GM18873 (cell line): Measurements from ENCODE around the gene CCDC90B.
"Not testable (repeated sequence)": the region's sequence is repeated elsewhere in the genome, so short reads cannot be mapped to it uniquely, and the experiment has no call there.

ENCODE experiments used
- ATAC-seq: cut with Tn5 transposase; IDR thresholded peaks from one replicate; pipeline ENCODE4 v1.9.1; 2021; ENCODE audit warnings: mild to moderate bottlenecking, moderate library complexity, moderate number of reproducible peaks; ENCODE audit not compliant: unreplicated experiment, low FRiP score

Gene CCDC90B

GRCh38 chr11:83292709-83293456 is 6.7 kb upstream of the CCDC90B start:
- ATAC-seq, result peak; percentile 62

GRCh38 chr11:83287631-83288030 is 1.5 kb upstream of the CCDC90B start:
- no peak for ATAC-seq

DNA sequence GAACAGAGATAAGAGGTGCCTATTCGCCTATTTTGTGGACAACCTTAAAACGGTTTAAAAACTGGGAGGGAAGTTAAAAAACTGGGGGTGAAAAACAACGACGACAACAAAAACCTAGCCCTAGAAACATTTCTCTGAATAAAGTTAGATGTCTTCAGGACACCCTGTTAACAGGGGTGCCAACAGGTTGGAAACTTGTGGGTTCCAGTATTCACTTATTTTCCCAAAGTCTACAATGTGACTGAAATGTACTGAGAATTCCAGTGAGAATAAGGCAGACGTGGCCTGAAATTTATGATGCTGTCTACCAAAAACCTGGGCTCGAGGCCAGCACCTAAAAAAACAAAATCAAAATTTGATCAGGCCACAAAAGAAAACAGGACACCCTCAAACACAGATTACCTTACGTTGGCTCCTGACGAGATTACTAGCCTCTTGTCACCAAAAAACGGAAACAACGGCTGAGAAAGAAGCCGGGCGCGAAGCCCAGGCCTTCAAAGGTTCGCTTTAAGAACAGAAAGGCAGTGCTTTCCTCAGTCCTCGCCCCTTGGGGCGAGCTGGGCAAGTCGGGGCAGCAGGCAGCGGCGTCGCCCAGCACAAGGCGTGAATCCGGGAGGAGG is 906 bp downstream of the CCDC90B start:
- ATAC-seq, result peak; percentile 39

- no peak for ATAC-seq
Observed at GRCh38 chr11:83284501-83285150, 1.5 kb downstream of the CCDC90B start.

- ATAC-seq, result no peak
Observed at GRCh38 chr11:83282084-83282716, 4.0 kb downstream of the CCDC90B start.

DNA sequence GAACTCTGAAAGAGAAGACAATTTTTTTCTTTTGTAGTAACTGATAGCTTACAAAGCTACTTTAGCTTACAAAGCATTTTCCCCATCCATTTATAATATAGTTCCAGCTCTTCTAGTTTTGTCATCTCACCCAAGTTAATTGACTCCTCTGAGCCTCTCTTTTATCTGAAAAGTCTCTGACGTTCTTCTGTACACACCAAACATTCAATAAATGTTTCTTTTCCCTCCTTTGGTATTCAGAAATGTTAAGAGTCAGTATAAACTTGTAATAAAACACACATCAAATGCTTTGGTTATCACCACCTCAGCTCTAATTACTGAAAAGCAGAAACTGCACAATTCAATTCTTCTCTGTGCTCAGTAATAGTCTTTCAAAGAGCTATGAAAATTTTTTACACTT is 5.9 kb downstream of the CCDC90B start:
- no peak for ATAC-seq

DNA sequence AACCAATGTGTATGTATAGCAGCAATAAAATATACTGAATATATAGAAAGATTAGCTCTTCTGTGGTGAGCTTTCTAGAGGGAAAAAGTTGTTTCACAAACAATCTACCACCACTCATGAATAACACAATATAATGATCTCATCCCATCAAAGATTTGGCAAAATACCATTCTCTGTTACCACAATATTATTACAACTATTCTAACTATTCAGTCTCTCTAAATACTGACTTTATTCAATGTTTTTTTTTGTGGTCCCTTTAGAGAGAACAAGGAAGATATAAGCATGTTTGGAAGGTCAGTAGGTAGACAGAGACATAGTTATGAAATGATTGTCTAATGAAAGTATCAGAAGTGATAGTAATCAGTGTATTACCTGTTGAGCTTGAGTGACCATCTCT is 7.8 kb downstream of the CCDC90B start:
- ATAC-seq, result no peak

GRCh38 chr11:83275888-83276641 is 10.1 kb downstream of the CCDC90B start:
- ATAC-seq, result no peak

DNA sequence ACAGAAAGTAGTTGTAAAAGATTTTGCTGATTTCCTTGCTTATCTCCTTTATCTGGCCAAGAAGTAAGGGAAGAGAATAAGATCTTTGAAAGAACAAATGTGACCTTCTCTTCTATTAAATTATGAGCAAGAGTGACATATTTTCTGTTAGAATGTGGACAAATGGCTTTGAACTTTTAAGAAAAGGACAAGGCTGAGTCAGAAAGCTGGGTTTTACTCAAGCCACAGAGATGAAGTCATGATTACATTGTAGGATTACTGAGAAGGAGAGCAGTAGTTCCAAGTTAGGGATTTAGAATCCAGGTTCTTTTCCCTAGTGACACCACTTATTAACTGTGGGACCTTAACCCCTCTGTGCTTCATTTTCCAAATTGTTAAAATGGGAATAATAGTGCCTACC is 13.5 kb downstream of the CCDC90B start:
- ATAC-seq, result no peak

GRCh38 chr11:83271734-83272133 is 14.4 kb downstream of the CCDC90B start:
- ATAC-seq, result not testable (repeated sequence)

DNA sequence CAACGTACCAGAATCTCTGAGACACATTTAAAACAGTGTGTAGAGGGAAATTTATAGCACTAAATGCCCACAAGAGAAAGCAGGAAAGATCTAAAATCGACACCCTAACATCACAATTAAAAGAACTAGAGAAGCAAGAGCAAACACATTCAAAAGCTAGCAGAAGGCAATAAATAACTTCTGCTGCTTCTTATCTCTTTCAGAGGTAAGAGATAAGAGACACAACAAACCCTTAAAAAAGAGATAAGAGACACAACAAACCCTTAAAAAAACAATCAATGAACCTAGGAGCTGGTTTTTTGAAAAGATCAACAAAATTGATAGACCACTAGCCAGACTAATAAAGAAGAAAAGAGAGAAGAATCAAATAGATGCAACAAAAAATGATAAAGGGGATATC is 17.1 kb downstream of the CCDC90B start:
- ATAC-seq, result not testable (repeated sequence)

DNA sequence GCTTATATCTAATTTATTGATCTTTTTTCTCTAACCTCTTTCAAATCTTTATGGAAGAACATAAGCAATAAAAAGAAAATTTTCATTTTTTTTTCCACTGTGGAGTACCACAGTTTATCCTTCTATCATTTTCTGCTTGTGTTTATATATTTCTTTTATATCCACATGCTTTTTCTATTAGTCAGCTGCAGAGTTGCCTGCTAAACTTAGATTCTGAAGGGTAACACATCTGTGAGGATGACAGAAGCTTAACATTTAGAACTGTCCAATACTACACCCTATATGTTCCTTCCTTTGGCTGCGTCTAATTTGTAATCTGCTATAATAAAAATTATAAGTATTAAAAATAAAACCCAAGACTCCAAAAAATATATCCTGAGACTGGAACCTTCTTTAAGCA is 20.8 kb downstream of the CCDC90B start:
- ATAC-seq, result no peak

DNA sequence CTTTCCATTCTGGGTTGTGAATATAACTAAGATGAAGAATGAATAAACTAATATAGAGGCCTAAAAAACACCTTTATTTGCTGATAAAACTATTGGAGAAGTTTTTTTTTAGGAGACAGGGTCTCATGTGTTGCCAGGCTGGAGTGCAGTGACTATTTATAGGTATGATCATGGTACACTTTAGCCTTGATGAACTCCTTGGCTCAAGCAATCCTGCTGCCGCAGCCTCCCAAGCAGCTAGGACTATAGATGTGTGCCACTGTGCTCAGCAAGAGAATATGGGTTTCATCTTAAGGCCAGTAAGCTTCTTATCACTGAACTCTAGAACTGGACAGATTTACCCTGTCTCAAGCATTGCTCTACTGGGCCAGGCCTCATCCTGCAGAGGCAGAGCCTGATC is 26.6 kb downstream of the CCDC90B start:
- ATAC-seq, result no peak

DNA sequence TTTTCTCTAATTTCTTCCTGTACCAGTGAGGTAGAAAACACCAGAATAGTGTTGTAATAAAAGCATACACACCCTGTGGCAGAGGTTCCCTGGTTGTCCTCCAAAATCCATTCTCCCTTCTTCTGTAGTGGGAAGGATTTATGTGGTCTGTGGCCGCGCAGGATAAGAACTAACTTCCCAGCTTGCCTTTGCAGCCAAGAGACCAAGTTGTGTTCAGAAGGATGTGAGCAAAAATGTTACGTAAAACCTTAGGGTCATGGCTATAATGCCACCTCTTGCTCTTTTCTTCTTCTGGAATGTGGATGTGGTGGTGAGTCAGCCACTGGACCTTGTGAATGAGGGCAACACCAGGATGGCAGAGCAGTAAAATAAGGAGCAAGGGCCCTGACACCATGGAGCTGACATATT is 28.4 kb downstream of the CCDC90B start:
- no peak for ATAC-seq

- no peak for ATAC-seq
Observed at GRCh38 chr11:83256602-83257340, 29.4 kb downstream of the CCDC90B start.

GRCh38 chr11:83255366-83255765 is 30.8 kb downstream of the CCDC90B start:
- ATAC-seq, result no peak

DNA sequence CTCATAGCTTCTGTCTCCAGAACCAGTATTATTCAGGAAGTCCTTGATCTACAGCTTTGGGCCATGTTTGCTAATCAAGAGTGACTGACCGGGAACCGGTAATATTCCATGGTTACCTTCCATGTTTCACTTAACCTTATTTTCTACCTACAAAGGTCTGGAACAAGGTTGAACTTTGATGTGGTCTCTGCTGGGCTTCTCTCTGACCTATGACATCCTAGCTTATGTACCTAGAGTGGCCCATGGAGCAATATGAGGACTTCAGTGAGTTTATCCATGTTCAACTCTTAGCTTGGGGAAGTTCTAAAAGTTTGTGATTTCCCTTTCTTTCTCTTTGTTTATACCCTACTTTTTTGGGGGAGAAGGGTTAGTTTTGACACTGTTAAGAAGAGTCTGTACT is 33.2 kb downstream of the CCDC90B start:
- ATAC-seq, result no peak

DNA sequence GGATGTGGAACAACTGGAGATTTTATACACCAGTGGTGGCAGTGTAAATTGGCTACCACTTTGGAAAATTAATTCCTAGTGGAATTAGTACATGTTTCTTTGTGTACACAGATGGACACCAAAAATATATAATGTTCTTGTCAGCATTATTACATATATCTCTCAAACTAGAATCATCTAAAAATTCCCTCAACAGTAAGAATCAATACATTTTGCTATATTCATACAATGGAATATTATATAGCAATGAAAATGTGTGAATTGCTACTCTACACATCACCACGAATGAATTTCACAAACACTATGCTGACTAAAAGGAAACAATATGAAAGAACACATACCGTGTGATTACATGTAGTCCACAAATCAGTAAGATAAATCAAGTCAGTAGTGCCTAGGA is 33.9 kb downstream of the CCDC90B start:
- ATAC-seq, result no peak

DNA sequence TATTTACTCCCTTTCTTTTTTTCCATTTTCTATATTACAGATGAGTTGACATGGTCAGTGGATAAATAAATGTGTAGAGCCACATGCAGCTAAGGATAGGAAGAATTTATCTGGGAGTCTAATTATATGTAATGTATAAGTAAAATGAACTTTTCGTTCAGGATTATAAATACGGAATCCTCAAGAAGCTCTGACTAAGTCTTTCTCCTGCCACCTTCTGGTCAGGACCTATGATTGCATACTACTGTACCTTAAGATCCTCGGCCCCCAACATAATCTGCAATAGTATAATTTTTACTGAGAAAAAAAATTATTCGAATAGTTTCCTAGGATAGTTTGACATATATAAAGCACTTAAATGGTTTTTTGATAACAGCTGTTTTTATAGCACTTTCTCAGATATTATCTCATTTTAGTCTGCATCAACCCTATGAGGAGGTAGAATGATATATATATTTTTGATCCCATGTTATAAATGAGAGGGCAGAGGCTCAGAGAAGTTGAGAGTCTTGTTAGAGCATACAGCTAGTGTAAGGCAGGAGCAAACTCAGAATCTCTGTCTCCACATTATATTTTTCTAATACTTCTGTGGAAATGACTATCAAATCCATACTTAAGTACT is 36.1 kb downstream of the CCDC90B start:
- no peak for ATAC-seq
